Ovary (tissue), 9 donors: Measurements from ENCODE around the gene GADD45GIP1. TPM values are rescaled to one million over a fixed set of nuclear protein-coding genes. Genes with fewer than 3 reads are reported as not detected.

Source experiments
- DNase-seq, 5 donors: peaks; one replicate each; pipeline ENCODE4 v3.0.0-alpha.2; 2019 to 2020
- H3K27ac ChIP-seq, 2 donors: fragments of 200-600 bp; one replicate each; pipeline versions ENCODE4 v1.5.1 to v1.8.0; 2019 to 2022
- H3K27me3 ChIP-seq: fragments of 200-600 bp; one replicate; pipeline ENCODE4 v1.8.0; 2022
- H3K36me3 ChIP-seq: fragments of 200-600 bp; sonication (generic); one replicate; pipeline ENCODE4 v1.5.1; 2019
- H3K4me1 ChIP-seq: one replicate; pipeline ENCODE4 v1.8.1; 2013; ENCODE audit warnings: mild to moderate bottlenecking, moderate library complexity; ENCODE audit not compliant: insufficient read depth
- H3K4me3 ChIP-seq: fragments of 200-600 bp; sonication (generic); one replicate; pipeline ENCODE4 v1.5.1; 2017
- H3K9me3 ChIP-seq, 2 donors: fragments of 200-600 bp in 1 of 2; sonication (generic) in 1 of 2; one replicate each; pipeline versions ENCODE4 v1.5.1 to v1.8.1; 2013 to 2019; ENCODE audit warnings: mild to moderate bottlenecking in 1 of 2, moderate library complexity in 1 of 2
- CTCF ChIP-seq, 3 donors: fragments of 450-650 bp in 2 of 3; fragments of 200-600 bp in 1 of 3; IDR thresholded peaks; one replicate each; pipeline versions ENCODE4 v1.5.1 to v1.8.0; 2016 to 2022; ENCODE audit warnings: antibody characterized with exemption in 3 of 3, mild to moderate bottlenecking in 1 of 3
- EP300 ChIP-seq: sonication (generic); formaldehyde crosslinking; IDR thresholded peaks from one replicate; pipeline ENCODE4 v1.6.1; 2017; ENCODE audit warnings: antibody characterized with exemption
- POLR2A ChIP-seq: fragments of 450-650 bp; IDR thresholded peaks from one replicate; pipeline ENCODE4 v1.6.1; 2017; ENCODE audit warnings: antibody characterized with exemption, mild to moderate bottlenecking, moderate library complexity
- WGBS, 3 donors: extraction: QIAGEN DNeasy Blood & Tissue Kit in 1 of 3; methylation state at CpG; one replicate each; pipeline versions ENCODE4 v1.1.5 to v1.1.7; 2013 to 2017; 5-methylcytosine and 5-hydroxymethylcytosine counted together
- intact Hi-C, 4 donors: fragments of 100-400 bp; cut with DNase I; formaldehyde crosslinking; loops; one replicate each; pipeline versions ENCODE4 v1.11.0 to v1.15.1; 2022 to 2023
- polyA plus RNA-seq, 2 donors: library from polyadenylated mRNA; stranded (reverse); fragments of 200-250 nt in 1 of 2; fragments of 350-450 nt in 1 of 2; fragmentation: Illumina TruSeq in 1 of 2; extraction: RNeasy Lipid Tissue Mini Kit (QIAGEN cat#74804) in 1 of 2; gene quantifications; one replicate each; pipeline ENCODE4 v1.2.3, GENCODE V29; 2013 to 2014
- total RNA-seq, 7 donors: library from RNA; depleted of rRNA in 2 of 7; stranded (reverse); fragments of >200 nt in 2 of 7; fragmentation: NEBNext Ultra II Directional in 3 of 7; extraction: Animal tissue kit (Norgen Biotek cat#: 25700) in 3 of 7; gene quantifications; one replicate each; pipeline versions ENCODE4 v1.1.0 to v1.2.4, GENCODE V29; 2016 to 2023
- donor health status: DM: no; HTN: no; CAD: no; lungs with moderate emphysema.
- donor health status: DM: no; HTN: no; CAD: no.
- donor health status: Bipolar disorder and iron deficiency.
- donor health status: DM: yes; HTN: yes; CAD: no.
- donor health status: DM: no; HTN: no; CAD: no.
- donor health status: DM: yes; HTN: yes; CAD: no.

GADD45GIP1 gene
- total and polyA plus RNA-seq, 9 donors: 1.8 to 57.7 (median 19.1) TPM

- Histone ChIP-seq H3K27me3 (no peaks in the 10 kb centered on the region), H3K4me3 (peak overlapping the region; percentile 74), H3K36me3 (no peaks in the 10 kb centered on the region), H3K4me1 (peaks cover 11% of the 10 kb centered on the region), H3K27ac (peak overlapping the region; percentile 78 to 92), H3K9me3 (no peaks in the 10 kb centered on the region)
- 0 to 1% (median 0%) methylated on average over 10 to 123 of the region's 129 CpGs for WGBS, 3 donors
- DNase-seq: peak in 4 of 5 donors; percentile 56 to 75 (median 65)
- no peak for TF ChIP-seq CTCF (IDR thresholded peaks at IDR 0.05)
- intact Hi-C loops: loop anchor here in 1 of 4 donors (5.0 kb wide), 1 partner anchor 956 kb away; the partner anchor contains the start of gene DCAF15
Observed at GRCh38 chr19:12995596-12996405, 38.8 kb upstream of the GADD45GIP1 start.

GRCh38 chr19:12994701-12995595 is 37.9 kb upstream of the GADD45GIP1 start, which contains the start of gene NFIX:
TSS of gene NFIX (plus strand) at chr19:12995475. CDS start at chr19:12995838, 363 bp downstream.
- TF ChIP-seq POLR2A: no peak
- no peak for TF ChIP-seq CTCF (IDR thresholded peaks at IDR 0.05)
- TF ChIP-seq EP300: no peak
- no peaks in the 10 kb centered on the region for H3K36me3 ChIP-seq
- H3K27ac ChIP-seq: peak within 1 kb of the TSS; percentile 78 to 92
- peak; percentile 76 to 85 (median 82) for DNase-seq
- peak within 1 kb of the TSS; percentile 74 for H3K4me3 ChIP-seq
- no peaks in the 10 kb centered on the region for H3K9me3 ChIP-seq
- peaks cover 9% of the 10 kb centered on the region for H3K4me1 ChIP-seq
- WGBS, 3 donors: 9 to 11% (median 10%) methylated on average over 66 to 81 of the region's 84 CpGs
- no peaks in the 10 kb centered on the region for H3K27me3 ChIP-seq
- intact Hi-C loops: loop anchor here in 1 of 4 donors (5.0 kb wide), 1 partner anchor 957 kb away; the partner anchor contains the start of gene DCAF15

- 89 to 91% (median 90%) methylated on average over 7 of the region's 7 CpGs for WGBS, 3 donors
- no peak overlapping the region for H3K27ac ChIP-seq
- intact Hi-C loops: no loop called here
Observed at GRCh38 chr19:12993562-12993961, 36.5 kb upstream of the GADD45GIP1 start.

More at GRCh38 chr19:12993562-12993961, 36.5 kb upstream of the GADD45GIP1 start:
- Histone ChIP-seq H3K4me3 (no peak overlapping the region), H3K4me1 (peaks cover 9% of the 10 kb centered on the region), H3K36me3 (no peaks in the 10 kb centered on the region), H3K27me3 (no peaks in the 10 kb centered on the region), H3K9me3 (no peaks in the 10 kb centered on the region)
- peak in 1 of 5 donors; percentile 20 for DNase-seq
- TF ChIP-seq POLR2A (no peak), EP300 (no peak), CTCF (IDR thresholded peaks at IDR 0.05) (no peak)
